ENCODE measurements around the gene RAD51B.

RAD51B gene

DNA sequence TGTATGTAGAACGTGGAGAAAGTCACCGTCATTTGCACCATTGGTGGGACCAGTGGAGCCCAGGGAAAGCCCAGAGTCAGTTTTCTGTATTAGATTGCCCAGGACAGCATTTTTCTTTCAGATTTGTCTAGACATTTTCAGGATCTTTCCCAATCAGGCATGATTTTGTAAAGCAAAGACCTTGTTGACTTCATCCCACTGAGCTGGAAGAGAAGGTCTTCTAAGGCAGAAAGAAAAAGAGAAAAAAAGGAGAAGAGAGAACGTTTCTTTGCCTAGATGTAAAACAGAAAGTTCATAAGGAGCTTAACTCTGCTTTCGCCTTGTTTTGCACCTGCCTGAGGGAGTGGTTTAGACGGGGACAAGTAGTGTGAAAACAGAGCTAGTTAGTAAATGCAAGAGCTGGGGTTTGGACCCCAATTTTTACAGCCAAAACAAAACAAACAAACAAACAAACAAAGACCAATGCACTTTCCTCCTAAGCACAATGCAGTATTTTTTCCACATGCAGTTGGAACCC is 700.1 kb downstream of the RAD51B start:
- Histone ChIP-seq H3K27me3 (replicated peaks; ENCODE audit: insufficient read depth, low read length) (no peaks in the 10 kb centered on the region), H3K9me3 (replicated peaks; ENCODE audit: insufficient read depth, low read length) (no peaks in the 10 kb centered on the region), H3K27ac (ENCODE audit: low read length) (no peak overlapping the region), H3K4me3 (ENCODE audit: low read length) (no peak overlapping the region), H3F3A (ENCODE audit: insufficient read depth, low read length) (no peaks in the 10 kb centered on the region), H3K4me2 (ENCODE audit: low read depth, low read length) (peak overlapping the region; percentile 39; the same call in 1 of the 2 replicates), H4K20me1 (ENCODE audit: insufficient read depth, low read length) (no peaks in the 10 kb centered on the region), H3K79me2 (ENCODE audit: low read length) (no peaks in the 10 kb centered on the region), H3K9me2 (replicated peaks; ENCODE audit: insufficient read depth, low read length) (no peaks in the 10 kb centered on the region), H3K4me1 (ENCODE audit: low read length) (0 out of 2 replicates have a peak, but pooled peaks cover 7% of the 10 kb centered on the region), H3K9ac (ENCODE audit: low read length) (no peak overlapping the region), H2AFZ (ENCODE audit: low read length) (no peak overlapping the region), H3K36me3 (replicated peaks; ENCODE audit: insufficient read depth, low read length) (no peaks in the 10 kb centered on the region)
- DNase-seq, result peak; percentile 30
- TF ChIP-seq, protein P1, sequence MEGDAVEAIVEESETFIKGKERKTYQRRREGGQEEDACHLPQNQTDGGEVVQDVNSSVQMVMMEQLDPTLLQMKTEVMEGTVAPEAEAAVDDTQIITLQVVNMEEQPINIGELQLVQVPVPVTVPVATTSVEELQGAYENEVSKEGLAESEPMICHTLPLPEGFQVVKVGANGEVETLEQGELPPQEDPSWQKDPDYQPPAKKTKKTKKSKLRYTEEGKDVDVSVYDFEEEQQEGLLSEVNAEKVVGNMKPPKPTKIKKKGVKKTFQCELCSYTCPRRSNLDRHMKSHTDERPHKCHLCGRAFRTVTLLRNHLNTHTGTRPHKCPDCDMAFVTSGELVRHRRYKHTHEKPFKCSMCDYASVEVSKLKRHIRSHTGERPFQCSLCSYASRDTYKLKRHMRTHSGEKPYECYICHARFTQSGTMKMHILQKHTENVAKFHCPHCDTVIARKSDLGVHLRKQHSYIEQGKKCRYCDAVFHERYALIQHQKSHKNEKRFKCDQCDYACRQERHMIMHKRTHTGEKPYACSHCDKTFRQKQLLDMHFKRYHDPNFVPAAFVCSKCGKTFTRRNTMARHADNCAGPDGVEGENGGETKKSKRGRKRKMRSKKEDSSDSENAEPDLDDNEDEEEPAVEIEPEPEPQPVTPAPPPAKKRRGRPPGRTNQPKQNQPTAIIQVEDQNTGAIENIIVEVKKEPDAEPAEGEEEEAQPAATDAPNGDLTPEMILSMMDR (IDR thresholded peaks at IDR 0.05; ENCODE audit: low read length), result no peak
- TF ChIP-seq EZH2phosphoT487 (IDR thresholded peaks at IDR 0.05; ENCODE audit: low read length), result no peak
- TF ChIP-seq EZH2 (optimal IDR thresholded peaks at IDR 0.05; ENCODE audit: low read depth, low read length), result no peak

DNA sequence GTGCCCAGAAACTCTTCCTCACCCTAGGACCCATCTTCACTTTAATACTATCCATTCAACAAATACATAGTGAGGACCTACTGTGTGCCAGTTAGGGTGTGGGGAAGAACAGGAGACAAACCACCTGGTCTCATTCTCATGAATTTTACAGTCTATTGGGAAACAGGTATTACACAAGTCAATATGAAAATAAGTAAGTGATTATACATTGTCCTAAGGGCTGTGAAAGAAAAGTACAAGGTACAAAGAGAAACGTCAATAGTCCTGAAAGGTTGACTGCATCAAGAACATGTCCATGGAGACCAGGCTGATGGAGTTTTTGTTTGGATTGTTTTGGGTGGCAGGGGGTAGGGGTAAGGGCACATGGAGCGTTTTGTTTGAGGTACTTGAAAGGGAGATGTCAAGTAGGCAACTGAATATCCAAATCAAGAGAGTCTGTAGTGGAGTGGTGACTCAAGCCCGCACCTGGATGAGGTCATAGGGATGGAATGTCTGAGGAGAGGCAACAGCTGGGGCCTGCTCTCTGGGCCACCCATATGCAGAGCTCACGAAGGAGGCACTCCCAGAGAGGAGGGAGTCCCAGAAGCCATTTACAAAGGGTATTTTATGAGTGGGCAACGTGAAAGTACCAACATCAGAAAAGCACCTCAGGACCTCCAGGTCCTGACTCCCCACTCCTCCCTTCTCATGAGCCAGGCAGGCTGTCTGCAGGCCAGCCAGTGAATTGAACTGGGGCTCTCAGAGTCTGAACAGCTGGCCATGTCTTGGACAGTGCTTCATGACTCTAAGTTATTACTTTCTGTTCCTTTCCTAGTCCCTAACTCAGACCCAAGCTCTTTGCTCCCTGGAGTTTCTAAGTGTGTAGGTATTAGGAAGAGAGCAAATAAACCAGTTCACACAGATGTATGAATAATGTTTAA is 701.3 kb downstream of the RAD51B start:
- TF ChIP-seq EZH2 (optimal IDR thresholded peaks at IDR 0.05; ENCODE audit: low read depth, low read length) (no peak), EZH2phosphoT487 (IDR thresholded peaks at IDR 0.05; ENCODE audit: low read length) (no peak)
- TF ChIP-seq, protein P1 (IDR thresholded peaks at IDR 0.05; ENCODE audit: low read length), result no peak
- Histone ChIP-seq H3K36me3 (replicated peaks; ENCODE audit: insufficient read depth, low read length) (no peaks in the 10 kb centered on the region), H3K4me2 (ENCODE audit: low read depth, low read length) (no peak overlapping the region), H3K79me2 (ENCODE audit: low read length) (no peaks in the 10 kb centered on the region), H3F3A (ENCODE audit: insufficient read depth, low read length) (no peaks in the 10 kb centered on the region), H3K9me3 (replicated peaks; ENCODE audit: insufficient read depth, low read length) (no peaks in the 10 kb centered on the region), H4K20me1 (ENCODE audit: insufficient read depth, low read length) (no peaks in the 10 kb centered on the region), H3K27me3 (replicated peaks; ENCODE audit: insufficient read depth, low read length) (no peaks in the 10 kb centered on the region), H3K4me1 (ENCODE audit: low read length) (0 out of 2 replicates have a peak, but pooled peaks cover 7% of the 10 kb centered on the region), H3K9ac (ENCODE audit: low read length) (no peak overlapping the region), H3K4me3 (ENCODE audit: low read length) (no peak overlapping the region), H3K9me2 (replicated peaks; ENCODE audit: insufficient read depth, low read length) (no peaks in the 10 kb centered on the region), H3K27ac (ENCODE audit: low read length) (no peak overlapping the region), H2AFZ (ENCODE audit: low read length) (no peak overlapping the region)
- no peak for DNase-seq

DNA sequence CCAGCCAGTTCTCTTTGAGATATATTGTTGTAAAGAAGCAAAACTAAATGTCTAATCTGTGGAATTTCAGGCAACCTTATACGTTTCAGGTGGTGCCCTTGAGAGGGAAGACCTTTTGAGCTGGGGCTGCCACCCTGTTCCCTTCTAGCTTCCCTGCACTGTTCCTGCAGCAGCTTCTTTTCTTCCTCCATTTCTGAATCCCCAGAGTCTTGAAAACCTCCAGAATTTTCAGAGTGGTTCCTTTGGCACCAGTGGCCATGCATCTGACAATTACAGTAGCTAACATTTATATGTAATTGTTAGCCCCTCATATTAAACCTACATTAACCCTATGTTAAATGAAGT is 702.0 kb downstream of the RAD51B start:
- Histone ChIP-seq H3K9me3 (replicated peaks; ENCODE audit: insufficient read depth, low read length) (no peaks in the 10 kb centered on the region), H3K4me3 (ENCODE audit: low read length) (no peak overlapping the region), H3K4me2 (ENCODE audit: low read depth, low read length) (no peak overlapping the region), H3K79me2 (ENCODE audit: low read length) (no peaks in the 10 kb centered on the region), H3K9me2 (replicated peaks; ENCODE audit: insufficient read depth, low read length) (no peaks in the 10 kb centered on the region), H3K36me3 (replicated peaks; ENCODE audit: insufficient read depth, low read length) (no peaks in the 10 kb centered on the region), H4K20me1 (ENCODE audit: insufficient read depth, low read length) (no peaks in the 10 kb centered on the region), H3K27ac (ENCODE audit: low read length) (no peak overlapping the region), H3K4me1 (ENCODE audit: low read length) (0 out of 2 replicates have a peak, but pooled peaks cover 7% of the 10 kb centered on the region), H2AFZ (ENCODE audit: low read length) (no peak overlapping the region), H3F3A (ENCODE audit: insufficient read depth, low read length) (no peaks in the 10 kb centered on the region), H3K9ac (ENCODE audit: low read length) (no peak overlapping the region), H3K27me3 (replicated peaks; ENCODE audit: insufficient read depth, low read length) (no peaks in the 10 kb centered on the region)
- TF ChIP-seq EZH2 (optimal IDR thresholded peaks at IDR 0.05; ENCODE audit: low read depth, low read length) (no peak), EZH2phosphoT487 (IDR thresholded peaks at IDR 0.05; ENCODE audit: low read length) (no peak)
- TF ChIP-seq, protein P1 (IDR thresholded peaks at IDR 0.05; ENCODE audit: low read length), result no peak
- DNase-seq, result no peak
